SU-DHL-6 (cell line): ENCODE measurements around the gene TMEM184C.

Experiments
- H2AFZ ChIP-seq: fragments of 200-600 bp; sonication (generic); 2 replicates; pipeline ENCODE4 v1.6.1; 2014; ENCODE audit warnings: low read depth, mild to moderate bottlenecking, moderate library complexity, mixed read lengths, antibody characterized with exemption, low read length; ENCODE audit not compliant: severe bottlenecking
- H3F3A ChIP-seq: fragments of 200-600 bp; shearing (Covaris generic); 2 replicates; pipeline ENCODE4 v1.6.0; 2016; ENCODE audit warnings: antibody characterized with exemption, mild to moderate bottlenecking; ENCODE audit not compliant: insufficient read depth
- H3K27ac ChIP-seq: fragments of 200-600 bp; sonication (generic); 2 replicates; pipeline ENCODE4 v1.5.1; 2016; ENCODE audit warnings: low read depth, mild to moderate bottlenecking, low read length, moderate library complexity, mixed read lengths
- H3K27me3 ChIP-seq: fragments of 200-600 bp; sonication (generic), shearing (Covaris generic); 2 replicates; pipeline ENCODE4 v1.6.0; 2014; ENCODE audit warnings: mild to moderate bottlenecking, low read length
- H3K36me3 ChIP-seq: fragments of 200-600 bp; sonication (generic); 2 replicates; pipeline ENCODE4 v1.6.1; 2014; ENCODE audit warnings: mild to moderate bottlenecking, low read length, mixed read lengths
- H3K4me2 ChIP-seq: fragments of 300-600, 200-600 bp; shearing (Covaris generic), sonication (generic); 2 replicates; pipeline ENCODE4 v1.6.0; 2014; ENCODE audit warnings: low read length, low read depth, mild to moderate bottlenecking; ENCODE audit not compliant: poor library complexity, severe bottlenecking
- H3K4me3 ChIP-seq: fragments of 200-600 bp; sonication (generic); 2 replicates; pipeline ENCODE4 v1.5.1; 2014; ENCODE audit warnings: antibody characterized with exemption, low read length, mild to moderate bottlenecking, mixed read lengths; ENCODE audit not compliant: insufficient read depth, poor library complexity, severe bottlenecking
- H3K79me2 ChIP-seq: fragments of 200-600 bp; sonication (generic); 2 replicates; pipeline ENCODE4 v1.6.1; 2014; ENCODE audit warnings: mild to moderate bottlenecking, low read length, moderate library complexity; ENCODE audit not compliant: insufficient read depth
- H3K9ac ChIP-seq: fragments of 200-600 bp; sonication (generic); 2 replicates; pipeline ENCODE4 v1.7.0; 2014; ENCODE audit warnings: mild to moderate bottlenecking, low read length
- H3K9me2 ChIP-seq: fragments of 200-600 bp; sonication (generic); replicated peaks from 2 replicates; pipeline ENCODE4 v1.6.1; 2014; ENCODE audit warnings: low read length; ENCODE audit not compliant: insufficient read depth
- H3K9me3 ChIP-seq: fragments of 200-600 bp; sonication (generic); 2 replicates; pipeline ENCODE4 v1.6.1; 2014; ENCODE audit warnings: low read length, mixed read lengths; ENCODE audit not compliant: insufficient read depth
- H4K20me1 ChIP-seq: fragments of 200-600 bp; sonication (generic); 2 replicates; pipeline ENCODE4 v1.6.1; 2014; ENCODE audit warnings: low read depth, mild to moderate bottlenecking, antibody characterized with exemption, low read length, moderate library complexity, mixed read lengths
- EZH2phosphoT487 ChIP-seq: fragments of 200-600 bp; sonication (generic), shearing (Covaris generic); conservative IDR thresholded peaks from 2 replicates; pipeline ENCODE4 v1.6.1; 2018; ENCODE audit warnings: mild to moderate bottlenecking, antibody characterized with exemption, low read length, moderate library complexity, mixed read lengths
- TF ChIP-seq, protein P1 (sequence below): fragments of 200-600 bp; sonication (generic); IDR thresholded peaks from one replicate; pipeline ENCODE4 v1.5.1; 2017; ENCODE audit warnings: antibody characterized with exemption, mild to moderate bottlenecking, low read length, moderate library complexity; ENCODE audit not compliant: insufficient read depth, poor library complexity, severe bottlenecking

TMEM184C gene

DNA sequence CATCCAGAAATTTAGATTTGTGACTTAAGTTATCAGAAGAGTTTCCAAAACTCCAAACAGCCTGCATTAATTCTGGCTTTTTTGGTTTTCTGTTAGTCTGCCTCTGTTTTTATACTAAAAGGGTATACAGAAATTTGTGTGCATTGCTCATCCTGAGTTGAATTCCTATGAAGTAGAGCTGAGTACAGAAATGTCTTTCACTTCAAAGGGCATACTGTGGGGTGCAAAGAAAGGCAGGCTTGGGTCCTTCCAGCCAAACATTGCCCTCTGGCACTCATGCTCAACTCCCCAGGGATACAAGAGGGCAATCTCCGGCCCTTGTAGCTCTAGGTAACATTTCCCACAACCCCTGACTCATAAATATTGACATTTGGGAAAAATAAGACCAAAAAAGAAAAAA is 27.6 kb upstream of the TMEM184C start:
- no peak overlapping the region for H3K4me3 ChIP-seq
- H3F3A ChIP-seq = no peaks in the 10 kb centered on the region
- no peak overlapping the region for H3K27ac ChIP-seq
- H3K9me2 ChIP-seq = no peaks in the 10 kb centered on the region
- H4K20me1 ChIP-seq = no peaks in the 10 kb centered on the region
- H3K9ac ChIP-seq = no peak overlapping the region
- no peak overlapping the region for H3K4me2 ChIP-seq
- H3K36me3 ChIP-seq = no peaks in the 10 kb centered on the region
- H3K27me3 ChIP-seq = no peaks in the 10 kb centered on the region
- H3K79me2 ChIP-seq = no peaks in the 10 kb centered on the region
- TF ChIP-seq EZH2phosphoT487 = no peak
- TF ChIP-seq, protein P1, sequence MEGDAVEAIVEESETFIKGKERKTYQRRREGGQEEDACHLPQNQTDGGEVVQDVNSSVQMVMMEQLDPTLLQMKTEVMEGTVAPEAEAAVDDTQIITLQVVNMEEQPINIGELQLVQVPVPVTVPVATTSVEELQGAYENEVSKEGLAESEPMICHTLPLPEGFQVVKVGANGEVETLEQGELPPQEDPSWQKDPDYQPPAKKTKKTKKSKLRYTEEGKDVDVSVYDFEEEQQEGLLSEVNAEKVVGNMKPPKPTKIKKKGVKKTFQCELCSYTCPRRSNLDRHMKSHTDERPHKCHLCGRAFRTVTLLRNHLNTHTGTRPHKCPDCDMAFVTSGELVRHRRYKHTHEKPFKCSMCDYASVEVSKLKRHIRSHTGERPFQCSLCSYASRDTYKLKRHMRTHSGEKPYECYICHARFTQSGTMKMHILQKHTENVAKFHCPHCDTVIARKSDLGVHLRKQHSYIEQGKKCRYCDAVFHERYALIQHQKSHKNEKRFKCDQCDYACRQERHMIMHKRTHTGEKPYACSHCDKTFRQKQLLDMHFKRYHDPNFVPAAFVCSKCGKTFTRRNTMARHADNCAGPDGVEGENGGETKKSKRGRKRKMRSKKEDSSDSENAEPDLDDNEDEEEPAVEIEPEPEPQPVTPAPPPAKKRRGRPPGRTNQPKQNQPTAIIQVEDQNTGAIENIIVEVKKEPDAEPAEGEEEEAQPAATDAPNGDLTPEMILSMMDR = no peak
- H2AFZ ChIP-seq = no peak overlapping the region
- H3K9me3 ChIP-seq = no peaks in the 10 kb centered on the region

DNA sequence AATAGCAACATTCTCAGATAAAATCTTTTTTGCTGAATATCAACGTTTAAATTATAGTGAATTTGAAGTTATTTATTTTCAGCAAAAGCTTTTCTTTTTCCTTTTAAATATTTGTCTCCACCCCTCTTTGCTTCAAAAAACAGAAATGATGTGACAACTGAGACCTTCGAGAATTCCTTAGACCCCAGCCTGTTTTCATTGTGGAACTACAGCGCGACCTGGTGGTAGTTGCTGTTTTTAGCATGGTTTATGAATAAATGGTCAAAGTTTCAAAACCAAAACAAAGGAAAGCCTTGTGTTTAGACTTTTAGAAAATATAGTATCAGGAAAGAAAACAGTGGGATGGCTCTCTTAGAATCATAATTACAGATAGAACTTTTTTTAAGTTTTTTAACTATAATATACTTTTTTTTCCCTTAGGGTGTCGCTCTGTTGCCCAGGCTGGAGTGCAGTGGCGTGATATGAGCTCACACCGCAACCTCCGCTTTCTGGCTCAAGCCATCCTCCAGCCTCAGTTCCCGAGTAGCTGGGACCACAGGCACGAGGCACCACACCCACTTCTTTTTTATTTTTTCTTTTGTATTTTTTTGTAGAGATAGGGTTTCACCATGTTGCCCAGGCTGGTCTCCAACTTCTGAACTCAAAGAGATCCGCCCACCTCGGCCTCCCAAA is 26.8 kb upstream of the TMEM184C start:
- Histone ChIP-seq H3K4me2 (no peak overlapping the region), H3K27me3 (no peaks in the 10 kb centered on the region), H3K27ac (no peak overlapping the region), H3K9me2 (no peaks in the 10 kb centered on the region), H3K9ac (no peak overlapping the region), H3K9me3 (no peaks in the 10 kb centered on the region), H3K36me3 (no peaks in the 10 kb centered on the region), H4K20me1 (no peaks in the 10 kb centered on the region), H3K4me3 (no peak overlapping the region), H3K79me2 (no peaks in the 10 kb centered on the region), H2AFZ (no peak overlapping the region), H3F3A (no peaks in the 10 kb centered on the region)
- TF ChIP-seq, protein P1 = peak; percentile 78
- no peak for TF ChIP-seq EZH2phosphoT487

DNA sequence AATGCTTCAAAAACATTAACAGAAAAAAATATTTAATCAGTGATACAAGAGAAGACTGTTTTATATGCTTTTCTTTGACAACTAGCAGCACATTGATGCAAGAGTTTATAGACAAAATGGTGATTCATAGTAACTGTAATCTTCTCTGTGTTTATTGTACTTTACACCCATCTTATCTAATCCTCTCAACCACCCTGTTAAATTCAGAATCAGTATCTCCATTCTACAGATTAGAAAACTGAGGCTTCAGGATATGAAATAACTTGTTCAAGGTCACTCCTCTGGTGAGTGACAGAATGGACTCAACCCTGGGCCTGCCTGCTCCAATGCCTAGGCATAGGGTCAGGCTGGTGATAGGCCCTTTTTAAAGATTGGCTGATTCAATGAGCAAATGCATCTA is 26.1 kb upstream of the TMEM184C start:
- H3K27ac ChIP-seq = no peak overlapping the region
- H3K9me3 ChIP-seq = no peaks in the 10 kb centered on the region
- no peaks in the 10 kb centered on the region for H4K20me1 ChIP-seq
- H3K79me2 ChIP-seq = no peaks in the 10 kb centered on the region
- no peaks in the 10 kb centered on the region for H3K36me3 ChIP-seq
- no peak overlapping the region for H3K4me2 ChIP-seq
- no peak overlapping the region for H3K4me3 ChIP-seq
- no peaks in the 10 kb centered on the region for H3F3A ChIP-seq
- TF ChIP-seq EZH2phosphoT487 = no peak
- TF ChIP-seq, protein P1 = no peak
- H3K27me3 ChIP-seq = no peaks in the 10 kb centered on the region
- H2AFZ ChIP-seq = no peak overlapping the region
- no peaks in the 10 kb centered on the region for H3K9me2 ChIP-seq
- H3K9ac ChIP-seq = no peak overlapping the region
